Endothelial cell of umbilical vein (primary cell): ENCODE measurements around the gene CLIC5. TPM values are rescaled to one million over a fixed set of nuclear protein-coding genes. Genes with fewer than 3 reads are reported as not detected.

Experiments used
- BruUV-seq: library from RNA; stranded (reverse); fragments of 400-500 nt; replicated peaks from 2 replicates; lab custom pipeline; 2021; lab: Mats Ljungman, UMichigan
- CTCF ChIA-PET: fragments of 300-600, 350-600 bp; sonication (Branson Sonifier 250); formaldehyde crosslinking; loops from one replicate; lab custom pipeline; 2021; ENCODE audit warnings: antibody characterized with exemption, inconsistent platforms; lab: Charles Lee
- POLR2A ChIA-PET: fragments of 300-600, 350-600 bp; sonication (Branson Sonifier 250); formaldehyde crosslinking; loops from one replicate; lab custom pipeline; 2021; ENCODE audit warnings: antibody characterized with exemption, inconsistent platforms; lab: Charles Lee
- DNase-seq: peaks from one replicate; pipeline ENCODE4 v3.0.0-alpha.2; 2011; ENCODE audit warnings: low read depth, low spot score
- FAIRE-seq: peaks from 2 replicates; lab custom pipeline; 2011; peaks lifted over from hg19 to GRCh38; lab: Jason Lieb, UNC
- H2AFZ ChIP-seq: 2 replicates; pipeline ENCODE4 v1.6.0; 2012; ENCODE audit warnings: low read depth, low read length, control low read depth, inconsistent platforms
- H3K27ac ChIP-seq: 2 replicates; pipeline ENCODE4 v1.5.1; 2011; ENCODE audit warnings: low read depth, mild to moderate bottlenecking, control low read depth, low read length, moderate library complexity; ENCODE audit not compliant: insufficient read depth
- H3K27me3 ChIP-seq, 2 experiments: 2 replicates each; pipeline versions ENCODE4 v1.6.0 to v1.6.1; 2011; ENCODE audit warnings: low read length in 2 of 2, mixed read lengths in 1 of 2; ENCODE audit not compliant: control insufficient read depth in 2 of 2, insufficient read depth in 2 of 2
- H3K36me3 ChIP-seq, 2 experiments: 2 replicates in 1 of 2; 3 replicates in 1 of 2; pipeline ENCODE4 v1.5.1; 2011; ENCODE audit warnings: low read length in 2 of 2, mild to moderate bottlenecking in 1 of 2, moderate library complexity in 1 of 2; ENCODE audit not compliant: control insufficient read depth in 2 of 2, insufficient read depth in 2 of 2; ENCODE audit errors: extremely low read depth in 1 of 2
- H3K4me1 ChIP-seq: 3 replicates; pipeline ENCODE4 v1.5.1; 2011; ENCODE audit warnings: mild to moderate bottlenecking, low read length; ENCODE audit not compliant: control insufficient read depth, insufficient read depth; ENCODE audit errors: extremely low read depth
- H3K4me2 ChIP-seq: 2 replicates; pipeline ENCODE4 v1.6.1; 2011; ENCODE audit warnings: low read length, control low read depth, mixed read lengths; ENCODE audit not compliant: insufficient read depth
- H3K4me3 ChIP-seq, 3 experiments: fragments of 200-600 bp in 1 of 3; sonication (generic), shearing (Covaris generic) in 1 of 3; replicated peaks in 1 of 3; 2 replicates each; pipeline ENCODE4 v1.5.1; 2011 to 2016; ENCODE audit warnings: control low read depth in 3 of 3, low read length in 3 of 3, mild to moderate bottlenecking in 2 of 3, inconsistent platforms in 1 of 3, low read depth in 1 of 3, moderate library complexity in 1 of 3; ENCODE audit not compliant: insufficient read depth in 1 of 3
- H3K79me2 ChIP-seq: 2 replicates; pipeline ENCODE4 v1.6.0; 2012; ENCODE audit warnings: low read length, inconsistent platforms; ENCODE audit not compliant: control insufficient read depth, insufficient read depth
- H3K9ac ChIP-seq: replicated peaks from 2 replicates; pipeline ENCODE3; 2011; ENCODE audit warnings: low read length, control low read depth; ENCODE audit not compliant: insufficient read depth; ENCODE audit errors: extremely low read depth
- H3K9me1 ChIP-seq: replicated peaks from 3 replicates; pipeline ENCODE4 v1.6.0; 2011; ENCODE audit warnings: mild to moderate bottlenecking, low read length; ENCODE audit not compliant: control insufficient read depth, insufficient read depth; ENCODE audit errors: extremely low read depth
- H3K9me3 ChIP-seq: replicated peaks from 2 replicates; pipeline ENCODE4 v1.5.1; 2012; ENCODE audit warnings: low read length, inconsistent platforms; ENCODE audit not compliant: control insufficient read depth, insufficient read depth
- H4K20me1 ChIP-seq: replicated peaks from 2 replicates; pipeline ENCODE3; 2011; ENCODE audit warnings: mild to moderate bottlenecking, low read length; ENCODE audit not compliant: control insufficient read depth, insufficient read depth; ENCODE audit errors: extremely low read depth
- EZH2 ChIP-seq: IDR thresholded peaks from 2 replicates; pipeline ENCODE4 v1.6.1; 2012; ENCODE audit warnings: borderline replicate concordance, low read depth, mild to moderate bottlenecking, moderate library complexity, low read length, inconsistent platforms; ENCODE audit not compliant: severe bottlenecking
- GATA2 ChIP-seq: IDR thresholded peaks from 2 replicates; pipeline ENCODE4 v1.7.0; 2011; ENCODE audit warnings: low read depth, mild to moderate bottlenecking, moderate library complexity, mixed read lengths, low read length; ENCODE audit not compliant: insufficient read length, insufficient read depth
- JUN ChIP-seq: IDR thresholded peaks from 2 replicates; pipeline ENCODE4 v1.6.1; 2011; ENCODE audit warnings: borderline replicate concordance, low read depth; ENCODE audit not compliant: insufficient read length, insufficient read depth
- POLR2A ChIP-seq: IDR thresholded peaks from 2 replicates; pipeline ENCODE4 v1.6.1; 2012; ENCODE audit warnings: low read depth, mild to moderate bottlenecking, control low read depth, low read length
- POLR2AphosphoS5 ChIP-seq: IDR thresholded peaks from 2 replicates; pipeline ENCODE4 v1.6.1; 2012; ENCODE audit warnings: low read depth, mild to moderate bottlenecking, control low read depth, low read length, moderate library complexity; ENCODE audit not compliant: insufficient read depth
- dilution Hi-C: fragments of 300-500 bp; cut with MboI; formaldehyde crosslinking; loops from one replicate; pipeline ENCODE4 v1.15.0; 2019; ENCODE audit warnings: low sequenced_read_pairs; ENCODE audit not compliant: extremely low pct_ligation_motif_present
- intact Hi-C: fragments of 100-400 bp; cut with micrococcal nuclease; formaldehyde crosslinking; loops from one replicate; pipeline ENCODE4 v1.10.0; 2022
- polyA plus RNA-seq, 4 experiments: library from polyadenylated mRNA; depleted of rRNA in 3 of 4; stranded (reverse) in 3 of 4; unstranded in 1 of 4; fragments of >200 nt; gene quantifications; 2 replicates each; pipeline versions ENCODE4 v1.2.1 to v1.2.3, GENCODE V29; 2011 to 2012; ENCODE audit warnings: missing spikeins in 1 of 4
- total RNA-seq: library from RNA; stranded (reverse); gene quantifications from 2 replicates; pipeline ENCODE4 v1.2.3, GENCODE V29; 2021
- TF ChIP-seq, protein P1 (sequence below): IDR thresholded peaks from 2 replicates; pipeline ENCODE4 v1.6.1; 2011; ENCODE audit not compliant: insufficient read depth, insufficient read length

CLIC5 gene
- total and polyA plus RNA-seq, 2 donors (not counting 3 experiments of a cell fraction or from before 2014, with no cell fraction given) = 0.07 TPM; not detected in 1

DNA sequence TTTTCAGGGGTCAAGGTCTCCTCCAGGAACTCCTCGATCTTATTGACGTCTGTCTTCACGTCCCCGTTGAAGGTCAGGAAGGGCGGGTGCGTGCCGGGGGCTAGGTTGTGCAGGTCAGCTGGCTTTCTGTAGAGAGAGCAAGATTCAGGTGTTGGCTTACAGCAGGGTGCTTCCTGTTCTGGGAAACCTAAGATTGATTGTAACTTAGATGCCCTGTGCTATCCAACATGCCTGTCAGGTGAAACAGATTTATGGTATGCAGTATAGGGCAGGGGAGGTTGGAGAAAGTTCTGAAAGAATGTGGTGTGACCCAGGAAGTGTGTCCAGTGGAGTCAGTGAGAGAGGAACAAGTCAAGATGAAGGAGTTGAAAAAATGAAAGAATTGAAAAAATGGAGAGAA is 66.4 kb downstream of the CLIC5 start:
- no peak for DNase-seq
- intact Hi-C loops (no loop called here), dilution Hi-C loops (no loop called here)
- H2AFZ ChIP-seq = no peak overlapping the region
- H3K9me3 ChIP-seq = no peaks in the 10 kb centered on the region
- H3K27ac ChIP-seq = no peak overlapping the region
- H3K9me1 ChIP-seq = no peaks in the 10 kb centered on the region
- BruUV-seq = no TSS peak
- no peaks in the 10 kb centered on the region for H3K36me3 ChIP-seq
- H3K27me3 ChIP-seq = no peaks in the 10 kb centered on the region
- H4K20me1 ChIP-seq = no peaks in the 10 kb centered on the region
- no peak for TF ChIP-seq JUN
- TF ChIP-seq GATA2 = no peak
- TF ChIP-seq EZH2 = no peak
- no peaks in the 10 kb centered on the region for H3K4me1 ChIP-seq
- no peak overlapping the region for H3K4me2 ChIP-seq
- H3K4me3 ChIP-seq = no peak overlapping the region
- no peak overlapping the region for H3K9ac ChIP-seq
- CTCF ChIA-PET = no interaction called here
- no peak for FAIRE-seq
- POLR2A ChIA-PET = no interaction called here
- H3K79me2 ChIP-seq = no peaks in the 10 kb centered on the region

DNA sequence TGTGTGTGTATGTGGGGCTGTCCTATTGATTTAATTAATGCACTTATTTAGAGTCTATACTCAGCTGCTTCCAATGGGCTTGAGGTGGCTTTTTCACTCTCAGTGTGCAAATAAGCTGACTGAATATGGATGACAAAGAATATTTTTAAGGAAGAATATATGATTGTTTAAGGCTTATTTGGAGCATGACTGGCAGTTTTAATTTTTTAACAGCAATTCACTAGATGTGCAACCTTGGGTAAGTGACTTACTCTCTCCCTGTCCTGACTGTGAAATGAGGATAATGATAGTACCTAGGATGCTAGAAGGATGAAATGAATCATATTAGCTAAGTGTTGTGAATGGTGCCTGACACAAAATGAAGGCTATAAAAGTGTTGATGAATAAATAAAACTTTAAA is 67.9 kb downstream of the CLIC5 start:
- DNase-seq (no peak), FAIRE-seq (no peak)
- Histone ChIP-seq H3K4me3 (no peak overlapping the region), H3K4me2 (no peak overlapping the region), H3K27me3 (no peaks in the 10 kb centered on the region), H3K4me1 (no peaks in the 10 kb centered on the region), H4K20me1 (no peaks in the 10 kb centered on the region), H3K27ac (no peak overlapping the region), H3K9ac (no peak overlapping the region), H3K79me2 (no peaks in the 10 kb centered on the region), H2AFZ (no peak overlapping the region), H3K9me3 (no peaks in the 10 kb centered on the region), H3K36me3 (no peaks in the 10 kb centered on the region), H3K9me1 (no peaks in the 10 kb centered on the region)
- POLR2A ChIA-PET = no interaction called here
- BruUV-seq = no TSS peak
- no peak for TF ChIP-seq GATA2
- no peak for TF ChIP-seq JUN
- TF ChIP-seq, protein P1, sequence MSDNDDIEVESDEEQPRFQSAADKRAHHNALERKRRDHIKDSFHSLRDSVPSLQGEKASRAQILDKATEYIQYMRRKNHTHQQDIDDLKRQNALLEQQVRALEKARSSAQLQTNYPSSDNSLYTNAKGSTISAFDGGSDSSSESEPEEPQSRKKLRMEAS = no peak
- TF ChIP-seq POLR2A = no peak
- TF ChIP-seq EZH2 = no peak
- no peak for TF ChIP-seq POLR2AphosphoS5
- intact Hi-C loops (no loop called here), dilution Hi-C loops (no loop called here)
- CTCF ChIA-PET = interaction anchor here (1.3 kb wide), 1 partner anchor 25 kb away, joined by 3 read pairs; no protein-coding TSS in a partner anchor
